ENCODE results near the gene FRMD5. TPM values are rescaled to one million over a fixed set of nuclear protein-coding genes. Genes with fewer than 3 reads are reported as not detected.

The FRMD5 gene
- total RNA-seq, 1 experiment from 2014 or later: 0.98 TPM

DNA sequence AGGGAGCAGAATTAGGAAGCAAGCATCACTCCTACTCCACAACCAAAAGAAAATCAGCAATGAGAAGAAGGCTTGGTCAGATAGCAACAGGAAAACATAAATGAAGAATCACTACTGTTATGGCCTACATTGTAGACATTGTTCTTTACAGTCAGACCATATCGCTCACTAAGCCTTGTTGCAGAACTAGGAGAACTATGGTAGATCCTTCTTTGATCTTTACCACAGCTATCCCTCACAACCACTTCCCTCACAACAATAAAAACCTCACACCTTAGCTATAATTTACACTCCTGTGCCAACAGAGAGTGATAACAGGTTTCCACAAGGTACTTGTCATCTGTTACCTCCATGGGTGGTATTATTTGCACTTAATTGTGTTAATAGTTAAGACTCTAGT, 241.7 kb downstream of the FRMD5 start:
- H3K36me3 Mint-ChIP-seq (ENCODE audit: insufficient read depth, unreplicated experiment): no peaks in the 10 kb centered on the region
- no peak overlapping the region for H3K4me3 Mint-ChIP-seq (ENCODE audit: unreplicated experiment)
- DNase-seq (ENCODE audit: unreplicated experiment): no peak
- BruUV-seq (replicated peaks): no TSS peak
- no peaks in the 10 kb centered on the region for H3K4me1 Mint-ChIP-seq (ENCODE audit: insufficient read depth, unreplicated experiment)
- TF ChIP-seq, protein P1, sequence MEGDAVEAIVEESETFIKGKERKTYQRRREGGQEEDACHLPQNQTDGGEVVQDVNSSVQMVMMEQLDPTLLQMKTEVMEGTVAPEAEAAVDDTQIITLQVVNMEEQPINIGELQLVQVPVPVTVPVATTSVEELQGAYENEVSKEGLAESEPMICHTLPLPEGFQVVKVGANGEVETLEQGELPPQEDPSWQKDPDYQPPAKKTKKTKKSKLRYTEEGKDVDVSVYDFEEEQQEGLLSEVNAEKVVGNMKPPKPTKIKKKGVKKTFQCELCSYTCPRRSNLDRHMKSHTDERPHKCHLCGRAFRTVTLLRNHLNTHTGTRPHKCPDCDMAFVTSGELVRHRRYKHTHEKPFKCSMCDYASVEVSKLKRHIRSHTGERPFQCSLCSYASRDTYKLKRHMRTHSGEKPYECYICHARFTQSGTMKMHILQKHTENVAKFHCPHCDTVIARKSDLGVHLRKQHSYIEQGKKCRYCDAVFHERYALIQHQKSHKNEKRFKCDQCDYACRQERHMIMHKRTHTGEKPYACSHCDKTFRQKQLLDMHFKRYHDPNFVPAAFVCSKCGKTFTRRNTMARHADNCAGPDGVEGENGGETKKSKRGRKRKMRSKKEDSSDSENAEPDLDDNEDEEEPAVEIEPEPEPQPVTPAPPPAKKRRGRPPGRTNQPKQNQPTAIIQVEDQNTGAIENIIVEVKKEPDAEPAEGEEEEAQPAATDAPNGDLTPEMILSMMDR (IDR thresholded peaks at IDR 0.05; ENCODE audit: unreplicated experiment): no peak
- H3K27me3 Mint-ChIP-seq (ENCODE audit: insufficient read depth, unreplicated experiment): no peaks in the 10 kb centered on the region
- H3K9me3 Mint-ChIP-seq (ENCODE audit: unreplicated experiment): no peaks in the 10 kb centered on the region
- no peak overlapping the region for H3K27ac Mint-ChIP-seq (ENCODE audit: low read depth, unreplicated experiment)
- POLR2A ChIA-PET: no interaction called here
- CTCF ChIA-PET: interaction anchor here (1.0 kb wide), 1 partner anchor 13 kb away, joined by 3 read pairs; no protein-coding TSS in a partner anchor
- intact Hi-C loops (cut with micrococcal nuclease): no loop called here

DNA sequence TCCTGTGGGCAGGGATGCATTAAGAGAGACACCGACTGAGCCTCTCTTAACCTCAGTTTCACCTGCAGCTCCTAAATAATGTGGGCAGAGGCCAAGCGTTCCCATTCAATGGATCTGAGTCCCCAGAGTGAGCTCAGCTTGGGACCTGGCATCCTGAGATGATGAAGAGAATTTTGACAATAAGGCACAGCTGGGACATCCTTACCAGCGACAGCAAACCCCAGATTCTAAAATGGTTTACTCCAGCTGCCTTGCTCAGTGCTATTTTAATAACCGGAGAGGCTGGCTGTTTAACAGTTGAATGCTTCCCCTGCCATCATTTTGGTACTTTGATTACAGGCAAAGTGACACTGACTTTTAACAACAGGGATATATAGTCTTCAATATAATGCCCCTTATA, 244.5 kb downstream of the FRMD5 start:
- Mint-ChIP-seq H3K36me3 (ENCODE audit: insufficient read depth, unreplicated experiment) (no peaks in the 10 kb centered on the region), H3K9me3 (ENCODE audit: unreplicated experiment) (no peaks in the 10 kb centered on the region), H3K4me1 (ENCODE audit: insufficient read depth, unreplicated experiment) (no peaks in the 10 kb centered on the region), H3K27me3 (ENCODE audit: insufficient read depth, unreplicated experiment) (no peaks in the 10 kb centered on the region), H3K27ac (ENCODE audit: low read depth, unreplicated experiment) (no peak overlapping the region), H3K4me3 (ENCODE audit: unreplicated experiment) (no peak overlapping the region)
- BruUV-seq (replicated peaks): no TSS peak
- ChIA-PET CTCF (no interaction called here), POLR2A (no interaction called here)
- intact Hi-C loops (cut with micrococcal nuclease): no loop called here
- TF ChIP-seq, protein P1 (IDR thresholded peaks at IDR 0.05; ENCODE audit: unreplicated experiment): no peak
- DNase-seq (ENCODE audit: unreplicated experiment): no peak

DNA sequence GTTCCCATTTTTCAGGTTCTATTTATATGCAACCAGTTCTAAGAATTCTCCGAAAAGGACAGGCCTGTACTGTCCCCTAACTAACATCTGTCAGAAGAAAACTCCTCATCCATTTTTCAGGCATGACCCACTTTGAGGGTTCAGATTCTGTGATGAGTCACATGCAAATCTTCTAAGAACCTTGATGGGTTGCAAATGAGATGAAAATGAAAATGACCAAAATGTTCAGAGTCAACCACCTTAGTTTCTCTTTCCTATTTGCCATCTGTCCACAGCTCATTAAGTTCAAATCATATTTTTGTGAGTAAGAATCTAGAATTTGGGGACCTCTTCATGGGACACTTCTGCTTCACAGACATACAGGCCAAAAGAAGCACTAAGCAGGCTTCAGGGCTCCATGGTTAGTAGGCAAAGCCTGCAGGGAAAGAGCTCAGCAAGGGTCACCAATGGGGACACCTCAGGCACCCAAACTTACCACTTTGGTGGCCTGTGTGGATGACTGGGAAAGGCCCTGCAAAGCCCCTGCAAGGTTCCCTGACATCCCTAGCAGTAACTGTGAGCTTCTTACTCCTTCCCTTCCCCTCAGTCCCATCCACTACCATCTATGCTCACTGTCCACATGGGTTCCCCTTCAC, 246.3 kb downstream of the FRMD5 start:
- H3K36me3 Mint-ChIP-seq (ENCODE audit: insufficient read depth, unreplicated experiment): no peaks in the 10 kb centered on the region
- CTCF ChIA-PET: interaction anchor here (0.8 to 1.3 kb wide), 3 partner anchors 10 to 117 kb away, joined by 3 to 4 read pairs (median 4); no protein-coding TSS in a partner anchor
- TF ChIP-seq, protein P1 (IDR thresholded peaks at IDR 0.05; ENCODE audit: unreplicated experiment): no peak
- H3K4me1 Mint-ChIP-seq (ENCODE audit: insufficient read depth, unreplicated experiment): no peaks in the 10 kb centered on the region
- H3K4me3 Mint-ChIP-seq (ENCODE audit: unreplicated experiment): no peak overlapping the region
- no peaks in the 10 kb centered on the region for H3K27me3 Mint-ChIP-seq (ENCODE audit: insufficient read depth, unreplicated experiment)
- no peak for DNase-seq (ENCODE audit: unreplicated experiment)
- no TSS peak for BruUV-seq (replicated peaks)
- intact Hi-C loops (cut with micrococcal nuclease): no loop called here
- no peaks in the 10 kb centered on the region for H3K9me3 Mint-ChIP-seq (ENCODE audit: unreplicated experiment)
- no peak overlapping the region for H3K27ac Mint-ChIP-seq (ENCODE audit: low read depth, unreplicated experiment)
- POLR2A ChIA-PET: interaction anchor here (0.8 kb wide), 1 partner anchor 175 kb away, joined by 4 read pairs; no protein-coding TSS in a partner anchor

DNA sequence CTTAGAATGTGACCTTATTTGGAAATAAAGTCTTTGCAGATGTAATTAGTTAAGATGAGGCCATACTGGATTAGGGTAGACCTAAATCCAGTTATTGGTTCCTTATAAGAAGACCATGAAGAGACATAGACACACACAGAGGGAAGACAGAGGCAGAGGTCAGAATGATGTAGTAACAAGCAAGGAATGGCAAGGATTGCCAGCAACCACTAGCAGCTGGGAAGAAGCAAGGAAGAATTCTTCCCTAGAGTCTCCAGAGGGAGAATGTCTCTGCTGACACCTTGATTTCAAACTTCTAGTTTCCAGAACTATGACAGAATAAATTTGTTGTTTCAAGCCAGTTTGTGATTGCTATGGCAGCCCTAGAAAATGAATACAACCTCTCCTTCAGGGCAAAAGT, 251.6 kb downstream of the FRMD5 start:
- no peaks in the 10 kb centered on the region for H3K4me1 Mint-ChIP-seq (ENCODE audit: insufficient read depth, unreplicated experiment)
- CTCF ChIA-PET: interaction anchor here (0.6 kb wide), 1 partner anchor 12 kb away, joined by 3 read pairs; no protein-coding TSS in a partner anchor
- intact Hi-C loops (cut with micrococcal nuclease): no loop called here
- no peaks in the 10 kb centered on the region for H3K27me3 Mint-ChIP-seq (ENCODE audit: insufficient read depth, unreplicated experiment)
- no peak overlapping the region for H3K27ac Mint-ChIP-seq (ENCODE audit: low read depth, unreplicated experiment)
- no peaks in the 10 kb centered on the region for H3K9me3 Mint-ChIP-seq (ENCODE audit: unreplicated experiment)
- POLR2A ChIA-PET: no interaction called here
- no peak for DNase-seq (ENCODE audit: unreplicated experiment)
- no peaks in the 10 kb centered on the region for H3K36me3 Mint-ChIP-seq (ENCODE audit: insufficient read depth, unreplicated experiment)
- no peak overlapping the region for H3K4me3 Mint-ChIP-seq (ENCODE audit: unreplicated experiment)
- TF ChIP-seq, protein P1 (IDR thresholded peaks at IDR 0.05; ENCODE audit: unreplicated experiment): no peak
- no TSS peak for BruUV-seq (replicated peaks)

Data from MCF 10A (cell line).